Heart left ventricle (tissue), 13 donors: ENCODE measurements around the gene RNF123.

Experiments
- CTCF ChIP-seq, 12 donors: fragments of 200-600 bp; sonication (generic) in 4 of 12; IDR thresholded peaks; one replicate each; pipeline versions ENCODE4 v1.5.0 to v1.8.0; 2018 to 2022; ENCODE audit warnings: antibody characterized with exemption in 12 of 12, mild to moderate bottlenecking in 5 of 12
- POLR2A ChIP-seq, 2 donors: fragments of 450-650 bp; IDR thresholded peaks; one replicate each; pipeline ENCODE4 v1.6.1; 2017; ENCODE audit warnings: antibody characterized with exemption in 2 of 2, mild to moderate bottlenecking in 2 of 2, moderate library complexity in 2 of 2
- donor health status: ischemic (EF 13 %, LVEDD 7.1; RV severe dilation, severe dysfunction).
- donor health status: DM: no; HTN: yes; CAD: no.
- donor health status: DM: no; HTN: no; CAD: no.
- donor health status: ischemic (EF 25% LVEDD 6.9; RV normal size, moderate dysfunction).
- donor health status: ischemic (EF 25% LVEDD 5.7; RV mildly dilated, moderate dysfunction).
- donor health status: ischemic (EF 35%, LVEDD 5.7; RV mildly dilated, moderate dysfunction).
- donor health status: nonischemic (EF 11% LVEDD 7.7; RV severe dilation, severe dysfunction).
- donor health status: DM: yes; HTN: yes; CAD: no.
- donor health status: PGD.
- donor health status: ischemic (EF 29% LVEDD 5.4; RV normal size, mild dysfunction).
- donor health status: nonischemic (EF 23%, LVEDD 6.1; RV moderate dilation, normal function).

GRCh38 chr3:49641292-49641691, 48.1 kb upstream of the RNF123 start:
- TF ChIP-seq CTCF (IDR thresholded peaks at IDR 0.05) = no peak
- TF ChIP-seq POLR2A (IDR thresholded peaks at IDR 0.05) = no peak
